WTC11 (cell line): ENCODE data around the gene NTF3. TPM values are rescaled to one million over a fixed set of nuclear protein-coding genes. Genes with fewer than 3 reads are reported as not detected.

Experiments
- CBFB ChIP-seq: sonication (generic); formaldehyde crosslinking; IDR thresholded peaks from 2 replicates; pipeline ENCODE4 v1.8.1; 2022; ENCODE audit warnings: mild to moderate bottlenecking, low read depth, missing genetic modification reagents
- FOXJ3 ChIP-seq: sonication (generic); formaldehyde crosslinking; IDR thresholded peaks from 2 replicates; pipeline ENCODE4 v1.9.0; 2021; ENCODE audit warnings: missing genetic modification reagents, mild to moderate bottlenecking, borderline replicate concordance
- NFE2L1 ChIP-seq: sonication (generic); formaldehyde crosslinking; IDR thresholded peaks from 2 replicates; pipeline ENCODE4 v1.8.1; 2023; ENCODE audit warnings: missing genetic modification reagents
- NR1H2 ChIP-seq: sonication (generic); formaldehyde crosslinking; IDR thresholded peaks from 2 replicates; pipeline ENCODE4 v1.9.0; 2021; ENCODE audit warnings: mild to moderate bottlenecking, moderate library complexity, missing genetic modification reagents
- RORB ChIP-seq: fragments of 250-450 bp; sonication (Bioruptor Pico); IDR thresholded peaks from 2 replicates; pipeline ENCODE4 v1.9.0; 2021; ENCODE audit warnings: mild to moderate bottlenecking
- SMAD3 ChIP-seq: sonication (generic); formaldehyde crosslinking; IDR thresholded peaks from 2 replicates; pipeline ENCODE4 v1.8.0; 2022; ENCODE audit warnings: missing genetic modification reagents, mild to moderate bottlenecking, borderline replicate concordance
- total RNA-seq: library from RNA; stranded (reverse); gene quantifications from 3 replicates; pipeline ENCODE4 v1.2.3, GENCODE V29; 2021
- TF ChIP-seq, protein P1 (sequence below): fragments of 250-450 bp; sonication (Bioruptor Pico); IDR thresholded peaks from 2 replicates; pipeline ENCODE4 v1.9.0; 2021; ENCODE audit warnings: mild to moderate bottlenecking, borderline replicate concordance
- TF ChIP-seq, protein P2 (sequence below): sonication (generic); formaldehyde crosslinking; IDR thresholded peaks from 2 replicates; pipeline ENCODE4 v1.8.0; 2022; ENCODE audit warnings: mild to moderate bottlenecking, missing genetic modification reagents
- TF ChIP-seq, protein P3 (sequence below): fragments of 200-600 bp; IDR thresholded peaks from 2 replicates; pipeline ENCODE4 v1.8.0; 2022; ENCODE audit warnings: antibody characterized with exemption
- TF ChIP-seq, protein P4 (sequence below): sonication (generic); formaldehyde crosslinking; IDR thresholded peaks from 2 replicates; pipeline ENCODE4 v1.8.0; 2022; ENCODE audit warnings: mild to moderate bottlenecking, missing genetic modification reagents
- TF ChIP-seq, protein P5 (sequence below): sonication (generic); formaldehyde crosslinking; IDR thresholded peaks from 2 replicates; pipeline ENCODE4 v1.8.1; 2023; ENCODE audit warnings: mild to moderate bottlenecking, missing genetic modification reagents, borderline replicate concordance
- TF ChIP-seq, protein P6 (sequence below): fragments of 250-450 bp; sonication (Bioruptor Pico); conservative IDR thresholded peaks from 2 replicates; pipeline ENCODE4 v1.9.0; 2021; ENCODE audit warnings: mild to moderate bottlenecking

Gene NTF3
- total RNA-seq, 1 experiment from 2014 or later: 1.3 TPM

DNA sequence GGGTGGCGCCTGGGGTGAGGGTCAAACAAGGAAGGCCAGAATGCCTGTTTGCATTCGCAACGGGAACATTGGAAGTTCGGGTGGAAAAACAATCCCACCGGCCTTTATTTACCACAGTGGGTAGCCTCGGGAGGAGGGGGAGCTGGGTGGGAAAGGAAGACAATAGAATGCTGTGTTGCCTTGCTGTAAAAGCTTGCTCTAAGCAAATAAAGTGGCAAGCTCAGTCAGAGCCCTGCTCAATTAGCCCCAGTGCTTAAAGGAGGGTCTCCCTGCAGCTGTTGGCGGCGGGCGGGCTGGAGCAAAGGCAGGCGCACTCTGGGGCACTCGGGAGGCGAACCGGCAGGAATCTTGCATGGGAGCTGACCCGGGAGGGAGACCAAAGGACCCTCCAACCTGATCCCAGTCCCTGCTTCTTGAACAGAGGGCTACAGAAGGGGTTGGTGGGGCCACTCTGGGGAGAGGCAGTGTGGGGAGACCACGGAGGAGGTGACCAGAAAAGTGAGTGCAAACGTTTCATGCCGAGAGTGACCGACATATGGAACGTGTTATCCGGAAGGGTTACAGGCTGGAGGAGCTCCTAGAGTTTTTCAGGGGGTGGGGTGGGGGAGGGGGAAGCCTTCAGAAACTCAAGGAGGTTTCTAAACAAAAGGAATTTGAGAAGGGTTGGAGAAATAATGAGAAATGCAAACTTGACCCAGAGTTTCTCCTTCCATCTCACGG lies 48.5 kb downstream of the NTF3 start (continued):
- TF ChIP-seq, protein P1, sequence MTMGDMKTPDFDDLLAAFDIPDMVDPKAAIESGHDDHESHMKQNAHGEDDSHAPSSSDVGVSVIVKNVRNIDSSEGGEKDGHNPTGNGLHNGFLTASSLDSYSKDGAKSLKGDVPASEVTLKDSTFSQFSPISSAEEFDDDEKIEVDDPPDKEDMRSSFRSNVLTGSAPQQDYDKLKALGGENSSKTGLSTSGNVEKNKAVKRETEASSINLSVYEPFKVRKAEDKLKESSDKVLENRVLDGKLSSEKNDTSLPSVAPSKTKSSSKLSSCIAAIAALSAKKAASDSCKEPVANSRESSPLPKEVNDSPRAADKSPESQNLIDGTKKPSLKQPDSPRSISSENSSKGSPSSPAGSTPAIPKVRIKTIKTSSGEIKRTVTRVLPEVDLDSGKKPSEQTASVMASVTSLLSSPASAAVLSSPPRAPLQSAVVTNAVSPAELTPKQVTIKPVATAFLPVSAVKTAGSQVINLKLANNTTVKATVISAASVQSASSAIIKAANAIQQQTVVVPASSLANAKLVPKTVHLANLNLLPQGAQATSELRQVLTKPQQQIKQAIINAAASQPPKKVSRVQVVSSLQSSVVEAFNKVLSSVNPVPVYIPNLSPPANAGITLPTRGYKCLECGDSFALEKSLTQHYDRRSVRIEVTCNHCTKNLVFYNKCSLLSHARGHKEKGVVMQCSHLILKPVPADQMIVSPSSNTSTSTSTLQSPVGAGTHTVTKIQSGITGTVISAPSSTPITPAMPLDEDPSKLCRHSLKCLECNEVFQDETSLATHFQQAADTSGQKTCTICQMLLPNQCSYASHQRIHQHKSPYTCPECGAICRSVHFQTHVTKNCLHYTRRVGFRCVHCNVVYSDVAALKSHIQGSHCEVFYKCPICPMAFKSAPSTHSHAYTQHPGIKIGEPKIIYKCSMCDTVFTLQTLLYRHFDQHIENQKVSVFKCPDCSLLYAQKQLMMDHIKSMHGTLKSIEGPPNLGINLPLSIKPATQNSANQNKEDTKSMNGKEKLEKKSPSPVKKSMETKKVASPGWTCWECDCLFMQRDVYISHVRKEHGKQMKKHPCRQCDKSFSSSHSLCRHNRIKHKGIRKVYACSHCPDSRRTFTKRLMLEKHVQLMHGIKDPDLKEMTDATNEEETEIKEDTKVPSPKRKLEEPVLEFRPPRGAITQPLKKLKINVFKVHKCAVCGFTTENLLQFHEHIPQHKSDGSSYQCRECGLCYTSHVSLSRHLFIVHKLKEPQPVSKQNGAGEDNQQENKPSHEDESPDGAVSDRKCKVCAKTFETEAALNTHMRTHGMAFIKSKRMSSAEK (CRISPR knock-in tag): no peak
- no peak for TF ChIP-seq FOXJ3 (CRISPR knock-in tag)
- TF ChIP-seq SMAD3 (CRISPR knock-in tag): no peak
- no peak for TF ChIP-seq RORB
- TF ChIP-seq NFE2L1 (CRISPR knock-in tag): no peak
- no peak for TF ChIP-seq CBFB (CRISPR knock-in tag)
- TF ChIP-seq, protein P2, sequence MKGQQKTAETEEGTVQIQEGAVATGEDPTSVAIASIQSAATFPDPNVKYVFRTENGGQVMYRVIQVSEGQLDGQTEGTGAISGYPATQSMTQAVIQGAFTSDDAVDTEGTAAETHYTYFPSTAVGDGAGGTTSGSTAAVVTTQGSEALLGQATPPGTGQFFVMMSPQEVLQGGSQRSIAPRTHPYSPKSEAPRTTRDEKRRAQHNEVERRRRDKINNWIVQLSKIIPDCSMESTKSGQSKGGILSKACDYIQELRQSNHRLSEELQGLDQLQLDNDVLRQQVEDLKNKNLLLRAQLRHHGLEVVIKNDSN (CRISPR knock-in tag): no peak
- no peak for TF ChIP-seq NR1H2 (CRISPR knock-in tag)
- TF ChIP-seq, protein P3, sequence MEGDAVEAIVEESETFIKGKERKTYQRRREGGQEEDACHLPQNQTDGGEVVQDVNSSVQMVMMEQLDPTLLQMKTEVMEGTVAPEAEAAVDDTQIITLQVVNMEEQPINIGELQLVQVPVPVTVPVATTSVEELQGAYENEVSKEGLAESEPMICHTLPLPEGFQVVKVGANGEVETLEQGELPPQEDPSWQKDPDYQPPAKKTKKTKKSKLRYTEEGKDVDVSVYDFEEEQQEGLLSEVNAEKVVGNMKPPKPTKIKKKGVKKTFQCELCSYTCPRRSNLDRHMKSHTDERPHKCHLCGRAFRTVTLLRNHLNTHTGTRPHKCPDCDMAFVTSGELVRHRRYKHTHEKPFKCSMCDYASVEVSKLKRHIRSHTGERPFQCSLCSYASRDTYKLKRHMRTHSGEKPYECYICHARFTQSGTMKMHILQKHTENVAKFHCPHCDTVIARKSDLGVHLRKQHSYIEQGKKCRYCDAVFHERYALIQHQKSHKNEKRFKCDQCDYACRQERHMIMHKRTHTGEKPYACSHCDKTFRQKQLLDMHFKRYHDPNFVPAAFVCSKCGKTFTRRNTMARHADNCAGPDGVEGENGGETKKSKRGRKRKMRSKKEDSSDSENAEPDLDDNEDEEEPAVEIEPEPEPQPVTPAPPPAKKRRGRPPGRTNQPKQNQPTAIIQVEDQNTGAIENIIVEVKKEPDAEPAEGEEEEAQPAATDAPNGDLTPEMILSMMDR: no peak
- TF ChIP-seq, protein P4, sequence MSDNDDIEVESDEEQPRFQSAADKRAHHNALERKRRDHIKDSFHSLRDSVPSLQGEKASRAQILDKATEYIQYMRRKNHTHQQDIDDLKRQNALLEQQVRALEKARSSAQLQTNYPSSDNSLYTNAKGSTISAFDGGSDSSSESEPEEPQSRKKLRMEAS (CRISPR knock-in tag): no peak
- TF ChIP-seq, protein P5, sequence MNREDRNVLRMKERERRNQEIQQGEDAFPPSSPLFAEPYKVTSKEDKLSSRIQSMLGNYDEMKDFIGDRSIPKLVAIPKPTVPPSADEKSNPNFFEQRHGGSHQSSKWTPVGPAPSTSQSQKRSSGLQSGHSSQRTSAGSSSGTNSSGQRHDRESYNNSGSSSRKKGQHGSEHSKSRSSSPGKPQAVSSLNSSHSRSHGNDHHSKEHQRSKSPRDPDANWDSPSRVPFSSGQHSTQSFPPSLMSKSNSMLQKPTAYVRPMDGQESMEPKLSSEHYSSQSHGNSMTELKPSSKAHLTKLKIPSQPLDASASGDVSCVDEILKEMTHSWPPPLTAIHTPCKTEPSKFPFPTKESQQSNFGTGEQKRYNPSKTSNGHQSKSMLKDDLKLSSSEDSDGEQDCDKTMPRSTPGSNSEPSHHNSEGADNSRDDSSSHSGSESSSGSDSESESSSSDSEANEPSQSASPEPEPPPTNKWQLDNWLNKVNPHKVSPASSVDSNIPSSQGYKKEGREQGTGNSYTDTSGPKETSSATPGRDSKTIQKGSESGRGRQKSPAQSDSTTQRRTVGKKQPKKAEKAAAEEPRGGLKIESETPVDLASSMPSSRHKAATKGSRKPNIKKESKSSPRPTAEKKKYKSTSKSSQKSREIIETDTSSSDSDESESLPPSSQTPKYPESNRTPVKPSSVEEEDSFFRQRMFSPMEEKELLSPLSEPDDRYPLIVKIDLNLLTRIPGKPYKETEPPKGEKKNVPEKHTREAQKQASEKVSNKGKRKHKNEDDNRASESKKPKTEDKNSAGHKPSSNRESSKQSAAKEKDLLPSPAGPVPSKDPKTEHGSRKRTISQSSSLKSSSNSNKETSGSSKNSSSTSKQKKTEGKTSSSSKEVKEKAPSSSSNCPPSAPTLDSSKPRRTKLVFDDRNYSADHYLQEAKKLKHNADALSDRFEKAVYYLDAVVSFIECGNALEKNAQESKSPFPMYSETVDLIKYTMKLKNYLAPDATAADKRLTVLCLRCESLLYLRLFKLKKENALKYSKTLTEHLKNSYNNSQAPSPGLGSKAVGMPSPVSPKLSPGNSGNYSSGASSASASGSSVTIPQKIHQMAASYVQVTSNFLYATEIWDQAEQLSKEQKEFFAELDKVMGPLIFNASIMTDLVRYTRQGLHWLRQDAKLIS (CRISPR knock-in tag): no peak
- TF ChIP-seq, protein P6, sequence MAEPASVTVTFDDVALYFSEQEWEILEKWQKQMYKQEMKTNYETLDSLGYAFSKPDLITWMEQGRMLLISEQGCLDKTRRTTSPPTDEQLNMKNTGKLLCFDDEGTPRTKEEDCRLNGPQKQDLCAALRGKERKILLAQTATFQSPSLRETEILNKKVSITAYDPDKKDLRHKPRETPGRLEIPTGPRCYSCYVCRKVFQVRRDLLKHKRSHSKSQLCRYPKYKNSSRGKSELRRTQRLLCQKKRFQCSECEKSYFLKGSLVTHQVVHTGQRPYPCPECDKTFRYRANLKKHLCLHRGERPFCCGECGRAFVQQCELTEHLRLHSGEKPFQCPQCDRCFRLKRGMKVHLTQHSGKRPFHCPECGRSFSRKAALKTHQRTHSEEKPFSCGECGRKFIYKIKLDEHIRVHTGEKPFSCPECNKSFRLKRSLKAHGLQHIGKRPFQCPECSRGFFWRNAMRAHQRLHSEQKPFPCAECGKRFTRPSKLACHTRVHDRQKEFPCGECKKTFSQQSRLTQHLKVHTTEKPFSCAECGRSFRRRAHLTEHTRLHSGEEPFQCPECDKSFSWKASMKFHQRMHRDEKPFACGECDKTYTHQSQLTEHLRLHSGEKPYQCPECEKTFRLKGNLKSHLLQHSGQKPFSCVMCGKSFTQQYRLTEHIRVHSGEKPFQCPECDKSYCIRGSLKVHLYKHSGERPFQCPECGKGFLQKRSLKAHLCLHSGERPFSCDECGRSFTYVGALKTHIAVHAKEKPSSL: no peak
